GM18868 (cell line): ENCODE data around the gene DCPS.
A peak's percentile ranks its signal among the peaks of the same experiment; 100 is the strongest.
"Not testable (repeated sequence)": the region's sequence is repeated elsewhere in the genome, so short reads cannot be mapped to it uniquely, and the experiment has no call there.

Experiments
- ATAC-seq: cut with Tn5 transposase; IDR thresholded peaks from one replicate; pipeline ENCODE4 v1.9.1; 2021; ENCODE audit warnings: mild to moderate bottlenecking, moderate library complexity; ENCODE audit not compliant: unreplicated experiment

The DCPS gene, protein sequence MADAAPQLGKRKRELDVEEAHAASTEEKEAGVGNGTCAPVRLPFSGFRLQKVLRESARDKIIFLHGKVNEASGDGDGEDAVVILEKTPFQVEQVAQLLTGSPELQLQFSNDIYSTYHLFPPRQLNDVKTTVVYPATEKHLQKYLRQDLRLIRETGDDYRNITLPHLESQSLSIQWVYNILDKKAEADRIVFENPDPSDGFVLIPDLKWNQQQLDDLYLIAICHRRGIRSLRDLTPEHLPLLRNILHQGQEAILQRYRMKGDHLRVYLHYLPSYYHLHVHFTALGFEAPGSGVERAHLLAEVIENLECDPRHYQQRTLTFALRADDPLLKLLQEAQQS

DNA sequence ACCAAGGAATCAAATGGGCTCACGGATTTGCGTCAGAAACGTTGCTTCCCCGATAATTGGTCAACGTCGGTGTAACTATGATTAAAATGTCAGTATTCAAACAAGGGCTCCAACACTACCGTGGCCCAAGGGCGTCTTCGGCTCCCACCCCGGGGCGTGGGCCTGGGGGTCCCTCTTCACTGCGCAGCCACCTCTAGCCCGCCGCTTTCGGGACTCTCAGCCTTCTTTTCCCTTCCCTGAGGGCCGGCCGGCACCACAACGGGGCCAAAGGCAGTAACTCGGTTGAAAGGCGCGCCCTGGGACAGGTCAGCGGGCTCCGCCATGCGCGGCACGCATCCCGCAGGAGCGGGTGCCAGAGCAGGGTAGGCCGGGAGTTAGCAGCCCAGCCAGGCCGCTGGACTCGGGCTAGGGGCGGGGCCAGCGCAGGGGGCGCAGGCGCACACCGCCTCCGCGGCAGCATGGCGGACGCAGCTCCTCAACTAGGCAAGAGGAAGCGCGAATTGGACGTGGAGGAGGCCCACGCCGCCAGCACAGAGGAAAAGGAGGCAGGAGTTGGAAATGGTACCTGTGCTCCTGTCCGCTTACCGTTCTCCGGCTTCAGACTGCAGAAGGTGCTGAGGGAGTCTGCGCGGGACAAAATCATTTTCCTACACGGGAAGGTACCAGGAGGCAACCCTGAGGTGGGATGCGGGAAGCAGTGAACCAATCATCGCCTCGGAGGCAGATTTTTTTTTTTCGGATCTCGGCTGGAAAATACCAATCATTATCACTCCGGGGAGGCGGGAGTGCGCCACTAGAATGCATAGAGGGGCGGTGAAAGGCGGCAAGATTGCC lies at the start of gene DCPS:
TSS of gene DCPS (plus strand) at position 438 of the 834 bp plus-strand sequence. CDS start at position 459, 21 bp downstream.
- peak; percentile 88 for ATAC-seq

- ATAC-seq = no peak
Measured at GRCh38 chr11:126254819-126255218, 49.0 kb upstream of the DCPS start.

DNA sequence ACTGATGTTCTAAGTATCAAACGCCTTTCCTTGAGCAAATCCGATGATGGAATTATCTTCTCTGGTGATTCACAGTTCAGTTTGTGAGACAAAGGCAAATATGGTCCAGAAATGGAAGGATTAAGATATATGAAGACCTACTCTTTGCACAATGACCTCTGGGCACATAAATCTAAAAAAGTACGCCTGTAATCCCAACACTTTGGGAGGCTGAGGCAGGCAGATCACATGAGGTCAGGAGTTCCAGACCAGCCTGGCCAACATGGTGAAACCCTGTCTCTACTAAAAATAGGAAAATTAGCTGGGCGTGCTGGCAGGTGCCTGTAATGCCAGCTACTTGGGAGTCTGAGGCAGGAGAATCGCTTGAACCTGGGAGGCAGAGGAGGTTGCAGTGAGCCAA lies 48.4 kb upstream of the DCPS start:
- ATAC-seq = not testable (repeated sequence)

DNA sequence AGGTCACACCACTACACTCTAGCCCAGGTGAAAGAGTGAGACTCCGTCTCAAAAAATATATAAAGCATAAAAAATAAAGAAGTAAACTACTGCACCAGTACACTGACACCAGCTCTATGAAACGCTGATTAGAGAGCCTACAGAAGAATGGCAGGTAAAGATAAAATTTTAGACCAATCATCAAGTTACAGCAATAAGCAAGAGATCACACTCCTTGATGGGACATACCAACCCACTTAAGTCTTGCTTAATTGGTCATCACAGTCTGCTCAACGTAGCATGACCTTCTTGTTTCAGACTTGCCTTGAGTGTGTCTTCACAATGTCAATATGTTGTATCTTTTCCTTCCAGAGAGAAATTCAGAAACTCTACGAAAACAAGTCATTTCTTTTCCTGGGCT lies 47.6 kb upstream of the DCPS start:
- ATAC-seq = no peak

GRCh38 chr11:126257144-126257543 lies 46.7 kb upstream of the DCPS start:
- ATAC-seq = no peak

GRCh38 chr11:126257764-126258163 lies 46.1 kb upstream of the DCPS start:
- ATAC-seq = no peak

- ATAC-seq = no peak
Measured at GRCh38 chr11:126262216-126262615, 41.6 kb upstream of the DCPS start.

GRCh38 chr11:126263489-126263888 lies 40.4 kb upstream of the DCPS start:
- no peak for ATAC-seq

- no peak for ATAC-seq
Measured at GRCh38 chr11:126265811-126266210, 38.0 kb upstream of the DCPS start.

GRCh38 chr11:126267650-126268049 lies 36.2 kb upstream of the DCPS start:
- ATAC-seq = no peak

DNA sequence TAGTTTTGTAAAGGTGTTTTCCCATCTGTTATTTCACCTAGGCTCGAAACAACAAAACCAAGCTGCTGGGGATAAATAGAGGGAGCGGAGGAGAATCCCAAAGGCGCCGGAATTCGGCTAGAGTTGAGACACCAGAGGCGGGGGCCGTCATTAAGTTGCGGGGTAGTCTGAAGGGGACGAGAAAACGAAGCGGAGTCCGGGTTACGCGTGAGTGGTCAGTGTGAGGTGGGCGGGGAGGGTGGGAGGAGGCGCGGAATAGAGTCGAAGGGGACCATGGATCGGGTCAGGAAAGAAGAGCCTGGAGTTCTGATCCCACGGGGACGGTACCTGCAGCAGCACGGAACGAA lies 35.5 kb upstream of the DCPS start:
- no peak for ATAC-seq

- peak; percentile 98 for ATAC-seq
Measured at GRCh38 chr11:126268708-126269579, 34.9 kb upstream of the DCPS start, which contains the start of the genes FOXRED1 and SRPRA. Gene FOXRED1 (plus strand): TSS chr11:126269154. CDS start chr11:126269207, 53 bp downstream. Gene SRPRA (minus strand): TSS chr11:126268895. CDS start chr11:126268804, 91 bp downstream.

DNA sequence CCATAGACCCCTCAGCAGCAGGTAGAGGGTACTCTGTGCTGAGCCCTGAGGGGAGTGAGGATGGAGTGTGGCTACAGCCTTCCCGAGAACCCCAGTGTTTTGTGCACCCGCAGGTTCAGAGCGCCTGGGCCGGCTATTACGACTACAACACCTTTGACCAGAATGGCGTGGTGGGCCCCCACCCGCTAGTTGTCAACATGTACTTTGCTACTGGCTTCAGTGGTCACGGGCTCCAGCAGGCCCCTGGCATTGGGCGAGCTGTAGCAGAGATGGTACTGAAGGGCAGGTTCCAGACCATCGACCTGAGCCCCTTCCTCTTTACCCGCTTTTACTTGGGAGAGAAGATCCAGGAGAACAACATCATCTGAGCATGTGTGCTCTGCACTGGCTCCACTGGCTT lies 26.5 kb upstream of the DCPS start:
- no peak for ATAC-seq

GRCh38 chr11:126277780-126278179 lies 26.1 kb upstream of the DCPS start:
- no peak for ATAC-seq

DNA sequence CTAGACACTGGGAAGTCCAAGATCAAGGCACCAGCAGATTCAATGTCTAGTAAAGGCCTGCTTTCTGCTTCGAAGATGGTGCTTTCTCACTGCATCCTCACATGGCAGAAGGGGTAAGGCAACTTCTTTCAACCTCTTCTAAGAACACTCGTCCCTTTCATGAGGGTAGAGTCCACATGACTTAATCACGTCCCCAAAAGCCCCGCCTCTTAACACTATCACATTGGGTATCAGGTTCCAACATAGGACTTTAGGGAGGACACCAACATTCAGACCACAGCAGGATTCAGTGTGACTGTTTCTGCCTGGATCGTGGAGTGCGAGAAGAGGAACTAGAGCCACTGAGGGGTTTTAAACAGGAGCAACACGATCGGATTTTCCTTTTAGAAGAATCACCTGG lies 24.7 kb upstream of the DCPS start:
- ATAC-seq = no peak

GRCh38 chr11:126280595-126280994 lies 23.3 kb upstream of the DCPS start:
- ATAC-seq = no peak

- ATAC-seq = no peak
Measured at GRCh38 chr11:126281245-126281644, 22.6 kb upstream of the DCPS start.

DNA sequence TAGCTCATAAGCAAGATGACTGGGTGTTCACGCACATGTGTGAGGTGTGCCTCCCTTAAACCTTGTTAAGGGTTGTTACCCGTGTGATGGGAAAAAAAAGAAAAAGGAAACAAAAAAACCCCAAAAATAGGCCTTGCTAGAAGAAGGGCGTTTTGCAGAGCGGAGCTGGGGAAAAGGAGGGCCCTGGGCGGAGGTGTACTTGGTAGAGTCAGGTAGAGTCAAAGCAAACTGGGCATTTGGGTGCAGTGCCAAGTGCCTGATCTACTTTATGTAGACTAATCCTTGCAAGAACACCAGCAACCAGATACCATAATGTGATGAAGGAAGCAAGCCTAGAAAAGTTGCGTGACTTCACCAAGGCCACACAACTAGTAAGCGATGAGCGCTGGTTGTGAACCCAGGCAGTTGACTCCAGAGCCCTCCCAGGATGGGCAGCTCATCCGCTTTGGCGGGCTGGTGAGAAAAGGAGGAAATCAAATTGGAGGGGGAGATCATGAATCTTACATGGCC lies 22.1 kb upstream of the DCPS start:
- no peak for ATAC-seq

DNA sequence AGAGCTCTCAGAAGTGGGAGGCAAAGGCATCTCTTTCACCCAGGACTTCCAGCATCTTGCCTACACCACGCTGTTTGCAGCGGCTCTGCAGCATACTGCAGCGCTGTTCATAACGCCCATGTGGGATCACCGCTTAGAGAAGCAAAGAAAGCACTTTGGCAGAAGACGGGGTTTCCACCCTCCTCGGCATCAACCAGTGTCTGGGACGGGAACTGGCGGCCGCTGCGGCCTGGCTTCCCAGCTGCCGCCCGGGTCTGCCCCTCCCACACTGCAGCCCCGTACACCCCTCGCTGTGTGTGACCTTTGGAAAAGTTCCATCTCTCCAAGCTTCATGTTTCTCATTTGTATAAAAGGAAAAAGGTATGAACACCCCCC lies 21.5 kb upstream of the DCPS start:
- peak; percentile 33 for ATAC-seq

GRCh38 chr11:126282736-126283591 lies 20.9 kb upstream of the DCPS start, which contains the start of gene TIRAP:
Gene TIRAP (plus strand): TSS chr11:126283093. CDS start chr11:126290895, 7,802 bp downstream.
- ATAC-seq = peak; percentile 71
